ENCODE measurements around the gene PRDM8.
A peak's percentile ranks its signal among the peaks of the same experiment; 100 is the strongest.
"Not testable (repeated sequence)": the region's sequence is repeated elsewhere in the genome, so short reads cannot be mapped to it uniquely, and the experiment has no call there.

PRDM8 gene

DNA sequence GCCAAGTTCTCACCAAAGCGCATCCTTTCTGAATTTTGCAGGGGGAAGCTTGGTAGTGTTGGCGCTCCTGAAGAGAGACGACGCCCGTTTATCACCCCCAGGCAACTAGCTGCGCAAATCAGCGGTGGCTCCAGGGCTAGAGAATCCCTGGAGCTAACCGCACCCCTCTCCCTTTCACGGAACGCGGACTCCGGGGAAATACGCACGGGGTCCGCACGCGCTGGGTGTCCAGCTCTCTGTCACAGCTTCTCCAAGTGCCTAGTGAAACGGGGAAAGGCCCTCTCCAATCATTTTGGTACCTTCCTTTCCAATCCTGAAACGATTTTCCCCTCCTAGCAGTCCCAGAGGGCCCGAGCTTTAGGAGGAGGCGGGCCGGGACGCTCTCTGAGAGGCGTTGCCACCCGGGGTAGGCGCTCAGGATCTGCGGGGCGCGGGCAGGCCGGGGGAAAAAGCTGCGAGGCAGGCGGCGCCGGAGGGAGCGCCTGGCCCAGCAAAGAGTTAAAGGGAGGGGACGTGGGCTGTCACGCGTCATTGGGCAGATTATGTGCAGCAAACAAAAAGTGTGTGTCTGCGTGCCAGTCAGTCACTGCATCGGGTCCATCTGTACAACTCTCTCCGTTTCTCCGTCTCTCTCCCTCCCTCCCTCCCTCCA is at the start of gene PRDM8:
PRDM8 (plus strand) TSS at position 582 of the 652 bp plus-strand sequence. CDS start 2,578 bp downstream, outside the sequence.
- peak; percentile 26 for DNase-seq (ENCODE audit: low spot score)

DNA sequence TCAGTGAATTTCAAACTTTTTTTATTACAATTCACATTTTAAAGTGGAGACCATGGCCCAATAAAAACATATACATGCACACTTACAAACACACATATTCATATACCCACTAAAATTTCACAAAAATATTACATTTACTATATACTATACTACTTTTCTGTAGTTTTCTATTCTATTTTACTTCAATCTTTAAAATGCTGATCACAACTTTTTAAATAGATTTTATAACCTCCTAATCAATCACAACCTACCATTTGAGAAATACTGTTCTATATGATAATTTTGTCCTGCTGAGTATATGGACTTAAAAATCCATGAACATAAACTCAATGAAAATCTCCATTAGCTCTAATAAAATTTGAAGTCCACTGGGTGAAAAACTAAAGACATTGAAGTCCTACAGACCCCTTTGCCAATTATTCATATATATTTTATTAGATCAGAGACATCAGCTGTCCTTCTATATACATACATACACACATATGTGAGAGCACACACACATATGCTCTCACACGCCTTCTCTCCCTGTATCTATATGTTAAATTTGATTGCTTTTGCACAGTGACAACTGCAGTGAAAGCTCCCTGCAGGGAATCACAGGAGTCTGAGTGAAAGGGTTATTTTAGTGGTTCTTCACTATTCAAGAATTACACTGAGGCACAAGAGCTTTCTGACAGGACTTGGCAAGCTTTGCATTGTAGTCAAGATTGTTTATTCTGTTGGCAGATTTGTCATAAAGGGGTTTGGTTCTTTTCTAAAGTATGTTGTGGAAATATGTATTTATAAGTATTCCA is 46.7 kb upstream of the PRDM8 start:
- no peak for DNase-seq (ENCODE audit: low spot score)

DNA sequence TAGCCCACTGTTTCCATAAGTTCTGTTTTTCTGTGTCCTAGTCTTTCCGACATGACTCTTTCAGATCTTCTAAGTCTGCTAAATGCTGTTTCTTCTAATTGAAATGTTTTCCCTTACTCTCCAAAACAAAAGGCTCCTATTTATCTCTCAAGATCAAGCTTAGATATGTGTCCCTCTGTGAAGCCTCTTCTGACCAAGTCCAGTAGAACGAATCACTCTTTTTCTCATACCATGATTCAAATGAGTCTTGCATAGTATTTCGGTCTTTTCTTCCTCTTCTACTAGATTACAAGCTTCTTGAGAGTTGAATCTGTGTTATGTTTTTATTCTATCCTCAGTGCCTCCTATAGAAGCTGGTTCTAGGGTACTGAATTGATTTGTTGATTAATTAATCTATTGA is 45.3 kb upstream of the PRDM8 start:
- DNase-seq (ENCODE audit: low spot score), result no peak

DNA sequence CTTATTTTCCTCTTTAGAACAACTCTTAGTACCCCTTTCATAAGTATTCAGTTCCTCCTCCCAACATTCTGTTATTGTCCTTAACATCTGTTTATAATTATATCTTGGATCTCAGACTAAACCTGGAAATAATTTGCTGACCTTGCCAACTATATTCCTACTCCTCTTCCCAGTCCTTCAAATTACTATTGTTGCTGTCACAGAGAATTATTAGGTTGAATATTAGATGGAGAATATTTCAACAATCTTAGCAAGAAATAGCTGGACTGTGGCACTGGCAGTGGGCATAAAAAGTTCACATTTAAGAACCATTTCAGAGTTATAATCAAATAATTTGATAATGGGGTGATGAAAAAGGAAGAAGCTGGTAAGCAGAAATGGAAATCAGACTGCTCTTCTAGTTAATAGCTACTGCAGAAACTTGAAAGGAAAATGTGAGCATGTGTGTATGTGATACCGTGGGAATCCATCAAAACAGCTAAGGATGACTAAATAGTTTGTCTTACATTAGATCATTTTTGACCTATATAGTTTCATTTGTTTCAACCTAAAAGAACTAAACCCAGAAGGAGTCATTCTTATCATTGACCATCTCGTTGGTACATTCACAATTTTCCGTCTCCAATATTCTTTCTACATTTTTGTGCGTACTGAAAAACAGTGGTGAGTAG is 43.3 kb upstream of the PRDM8 start:
- DNase-seq (ENCODE audit: low spot score), result no peak

DNA sequence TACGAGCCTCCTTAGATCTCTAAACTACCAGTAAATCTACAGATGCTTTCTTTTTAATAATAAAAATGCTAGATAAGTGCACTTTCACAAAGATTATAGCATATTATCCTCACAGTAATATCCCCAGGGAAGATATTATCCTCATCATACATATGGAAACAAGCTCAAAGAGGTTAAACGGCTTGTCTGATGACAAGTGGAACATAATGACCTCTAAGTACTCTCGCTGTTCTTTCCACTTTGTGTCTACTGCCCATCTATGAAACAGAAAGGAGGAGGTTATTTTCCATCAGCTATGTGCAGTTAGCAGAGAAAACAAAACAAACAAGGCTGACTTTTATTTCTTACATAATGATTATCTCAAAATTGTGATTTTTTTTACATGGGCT is 42.8 kb upstream of the PRDM8 start:
- no peak for DNase-seq (ENCODE audit: low spot score)

DNA sequence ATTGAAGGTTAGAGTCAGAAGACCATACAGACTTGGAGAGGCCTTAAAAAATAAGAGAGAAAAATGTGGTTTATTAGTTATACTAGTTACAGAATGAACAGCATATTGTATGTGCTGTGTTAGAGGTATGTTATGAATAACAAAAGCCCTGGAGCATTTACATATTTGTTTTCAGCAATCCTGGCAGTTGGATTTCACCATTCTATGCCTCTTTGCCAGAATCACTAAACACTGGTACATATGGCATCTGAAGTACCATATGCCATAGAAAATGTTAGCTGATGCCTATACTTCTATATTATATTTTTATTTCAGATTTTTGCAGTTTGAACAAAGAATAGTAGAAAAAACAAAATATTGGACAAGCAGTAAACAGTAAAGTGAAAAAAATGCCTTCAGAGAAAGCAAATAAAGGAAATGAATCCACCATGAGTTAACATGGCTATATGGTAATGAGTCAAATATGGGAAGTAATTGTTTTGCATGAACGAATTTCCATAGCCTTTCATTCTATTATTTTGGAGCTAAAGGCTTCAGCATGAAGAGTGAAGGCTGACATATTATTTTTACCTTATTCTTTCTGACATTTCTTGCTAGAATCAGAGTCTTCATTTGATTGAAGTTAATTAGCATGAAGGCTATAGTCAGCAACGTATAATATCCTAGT is 41.9 kb upstream of the PRDM8 start:
- DNase-seq (ENCODE audit: low spot score), result no peak

DNA sequence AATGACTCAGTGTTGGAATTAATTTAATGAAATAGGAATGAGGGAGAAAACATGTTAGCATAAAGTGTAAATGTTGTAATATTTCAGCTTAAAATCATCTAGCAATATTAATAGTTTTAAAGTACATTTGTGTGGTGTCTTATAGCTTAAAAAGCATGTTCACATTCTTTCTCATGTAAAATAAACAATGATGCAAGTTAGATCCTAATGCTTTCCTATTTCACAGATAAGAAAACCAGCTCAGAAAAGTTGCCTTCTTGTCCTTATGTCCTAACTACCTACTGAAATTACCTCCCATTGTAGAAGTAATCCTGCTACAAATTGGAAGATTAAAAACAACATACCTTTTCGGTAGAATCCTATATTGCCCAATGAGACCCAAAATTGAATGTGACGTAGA is 40.9 kb upstream of the PRDM8 start:
- DNase-seq (ENCODE audit: low spot score), result no peak

DNA sequence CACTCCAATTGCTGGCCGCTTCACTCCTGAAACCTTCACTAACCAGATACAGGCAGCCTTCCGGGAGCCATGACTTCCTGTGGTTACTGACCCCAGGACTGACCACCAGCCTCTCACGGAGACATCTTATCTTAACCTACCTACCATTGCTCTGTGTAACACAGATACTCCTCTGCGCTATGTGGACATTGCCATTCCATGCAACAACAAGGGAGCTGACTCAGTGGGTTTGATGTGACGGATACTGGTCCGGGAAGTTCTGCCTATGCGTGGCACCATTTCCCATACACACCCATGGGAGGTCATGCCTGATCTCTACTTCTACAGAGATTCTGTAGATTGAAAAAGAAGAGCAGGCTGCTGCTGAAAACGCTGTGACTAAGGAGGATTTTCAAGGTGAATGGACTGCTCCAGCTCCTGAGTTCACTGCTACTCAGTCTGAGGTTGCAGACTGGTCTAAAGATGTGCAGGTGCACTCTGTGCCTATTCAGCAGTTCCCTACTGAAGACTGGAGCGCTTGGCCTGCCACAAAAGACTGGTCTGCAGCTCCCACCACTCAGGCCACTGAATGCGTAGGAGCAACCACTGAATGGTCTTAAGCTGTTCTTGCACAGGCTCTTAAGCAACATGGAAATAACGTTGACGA is 35.8 kb upstream of the PRDM8 start:
- no peak for DNase-seq (ENCODE audit: low spot score)

DNA sequence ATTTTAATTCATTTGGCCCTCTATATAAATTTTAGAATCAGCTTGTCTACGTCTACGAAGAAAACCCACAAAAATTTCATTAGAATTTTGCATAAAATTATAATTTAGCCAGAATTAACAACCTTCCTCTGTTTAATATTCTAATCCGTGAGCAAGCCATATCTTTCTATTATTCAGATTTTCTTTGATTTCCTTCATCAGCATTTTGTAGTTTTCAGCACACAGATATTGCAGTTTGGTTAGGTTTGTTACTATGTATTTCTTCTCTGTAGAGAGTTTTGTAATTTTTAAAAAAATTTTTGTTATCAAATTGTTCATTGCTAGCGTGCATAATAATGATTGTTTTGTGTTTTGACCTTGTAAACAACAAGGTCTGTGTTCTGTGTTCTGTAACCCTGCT is 34.9 kb upstream of the PRDM8 start:
- no peak for DNase-seq (ENCODE audit: low spot score)

DNA sequence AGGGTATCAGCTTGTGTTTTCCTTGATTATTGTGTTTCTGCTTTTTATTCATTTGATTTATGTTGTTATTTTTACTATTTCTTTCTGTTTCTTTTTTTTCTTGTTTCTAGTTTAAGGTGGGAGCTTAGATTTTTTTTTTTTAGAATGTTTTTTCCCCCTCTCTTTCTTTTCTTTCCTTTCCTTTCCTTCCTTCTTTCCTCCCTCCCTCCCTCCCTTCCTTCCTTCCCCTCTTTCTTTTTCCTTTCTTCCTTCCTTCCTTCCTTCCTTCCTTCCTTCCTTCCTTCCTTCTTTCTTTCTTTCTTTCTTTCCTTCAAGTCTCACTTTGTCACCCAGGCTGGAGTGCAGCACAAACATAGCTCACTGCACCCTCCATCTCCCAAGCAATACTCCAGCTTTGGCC is 31.4 kb upstream of the PRDM8 start:
- DNase-seq (ENCODE audit: low spot score), result no peak

DNA sequence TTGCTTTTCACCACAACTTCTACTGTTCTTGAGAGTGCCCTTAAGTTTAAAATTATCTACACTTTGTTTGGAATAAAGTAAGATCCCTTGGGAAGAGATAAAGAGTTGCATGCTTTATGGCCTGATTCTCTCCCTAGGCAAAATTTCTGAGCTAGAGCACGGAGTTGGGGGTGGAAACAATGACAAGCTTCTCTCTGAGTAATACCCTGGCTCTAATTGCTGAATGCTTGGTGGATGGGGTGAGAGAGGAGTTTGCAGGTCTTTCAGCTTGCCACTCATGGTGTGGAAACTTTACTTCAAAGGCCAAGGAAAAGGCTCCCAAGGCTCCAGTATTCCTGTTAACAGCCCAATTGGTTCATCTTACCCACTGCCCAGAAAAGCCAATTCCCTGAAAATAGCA is 26.1 kb upstream of the PRDM8 start:
- DNase-seq (ENCODE audit: low spot score), result no peak

DNA sequence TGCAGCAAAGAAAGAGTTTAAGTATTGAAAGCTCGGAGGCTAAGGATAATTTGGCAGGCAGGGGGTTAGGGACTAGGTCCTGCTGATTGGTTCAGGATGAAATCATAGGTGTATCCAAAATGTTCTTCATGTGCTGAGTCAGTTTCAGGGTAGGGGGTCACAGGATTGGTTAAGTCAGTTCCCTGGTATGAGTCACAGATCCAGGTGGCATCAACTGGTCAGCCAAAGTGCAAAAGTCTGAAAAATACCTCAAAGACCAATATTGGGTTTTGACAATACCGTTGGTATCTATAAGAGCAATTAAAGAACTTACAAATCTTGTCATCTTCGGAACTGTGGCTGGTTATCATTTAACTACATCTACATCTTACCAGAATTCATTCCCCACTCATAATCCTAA is 25.6 kb upstream of the PRDM8 start:
- DNase-seq (ENCODE audit: low spot score), result no peak

DNA sequence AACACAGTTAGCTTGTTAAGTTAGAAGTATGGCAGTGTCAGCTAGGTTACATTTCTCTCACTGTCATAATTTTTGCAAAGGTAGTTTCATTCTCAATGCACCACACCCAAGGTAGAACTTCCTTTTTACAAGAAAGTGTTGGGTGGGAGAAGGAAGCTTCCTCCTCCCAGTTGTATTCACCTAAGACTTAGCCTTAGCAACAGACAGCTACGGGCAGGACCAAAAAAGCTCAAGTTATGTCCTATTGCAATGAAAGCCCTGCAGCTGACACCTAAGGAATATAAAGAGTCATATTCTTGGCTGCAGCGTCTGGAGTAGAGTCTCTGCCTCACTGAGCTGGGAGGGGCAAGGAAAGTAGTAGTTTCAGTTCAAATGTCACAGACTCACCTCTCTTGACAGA is 25.1 kb upstream of the PRDM8 start:
- peak; percentile 57 for DNase-seq (ENCODE audit: low spot score)

DNA sequence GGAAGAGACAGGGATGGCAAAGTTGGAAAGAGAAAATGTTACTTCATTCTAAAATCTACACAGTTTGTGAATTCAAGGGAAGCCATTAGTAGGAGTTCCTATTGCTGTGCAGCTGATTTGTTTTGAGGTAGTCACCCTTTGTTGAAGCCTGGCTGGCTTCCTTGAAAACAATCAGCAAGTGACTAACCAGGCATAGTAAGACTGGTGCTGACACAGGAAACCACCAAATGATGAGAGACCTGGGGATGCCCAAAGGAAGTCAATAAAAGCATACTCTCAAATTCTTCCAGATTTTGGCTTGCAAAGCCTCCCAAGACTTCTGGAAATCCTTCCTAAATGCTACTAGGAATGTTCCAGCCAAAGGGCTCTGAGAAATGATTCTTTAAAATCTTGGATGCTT is 23.9 kb upstream of the PRDM8 start:
- DNase-seq (ENCODE audit: low spot score), result peak; percentile 85

DNA sequence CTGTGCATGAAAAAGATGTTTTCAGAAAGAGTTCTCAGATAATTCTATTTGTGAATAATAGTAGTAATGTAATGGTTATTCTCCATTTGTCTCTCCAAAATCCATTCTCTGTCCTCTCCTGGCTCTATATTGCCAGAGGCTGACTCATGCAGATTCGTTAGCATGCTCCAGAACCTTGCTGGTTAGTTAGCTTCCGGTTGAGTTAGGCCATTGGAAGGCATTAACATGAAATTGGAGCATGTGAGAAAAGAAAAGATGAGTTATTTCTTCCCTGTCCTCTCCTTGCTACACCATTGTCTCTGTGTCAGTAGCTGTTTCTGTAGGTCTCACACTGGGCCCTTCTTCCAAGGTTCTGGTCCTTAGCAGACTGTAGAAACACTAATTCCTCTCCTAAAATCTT is 23.5 kb upstream of the PRDM8 start:
- DNase-seq (ENCODE audit: low spot score), result no peak

DNA sequence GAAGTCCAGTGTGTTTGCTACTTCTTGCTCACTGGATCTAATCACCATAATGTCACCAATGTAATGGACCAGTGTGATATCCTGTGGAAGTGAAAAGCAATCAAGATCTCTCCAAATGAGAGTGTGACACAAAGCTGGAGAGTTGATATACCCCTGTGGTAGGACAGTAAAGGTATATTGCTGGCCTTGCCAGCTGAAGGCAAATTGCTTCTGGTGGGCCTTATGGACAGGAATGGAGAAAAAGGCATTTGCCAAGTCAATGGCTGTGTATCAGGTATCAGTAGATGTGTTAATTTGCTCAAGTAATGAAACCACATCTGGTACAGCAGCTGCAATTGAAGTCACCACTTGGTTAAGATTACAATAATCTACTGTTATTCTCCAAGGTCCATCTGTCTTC is 19.5 kb upstream of the PRDM8 start:
- DNase-seq (ENCODE audit: low spot score), result not testable (repeated sequence)

DNA sequence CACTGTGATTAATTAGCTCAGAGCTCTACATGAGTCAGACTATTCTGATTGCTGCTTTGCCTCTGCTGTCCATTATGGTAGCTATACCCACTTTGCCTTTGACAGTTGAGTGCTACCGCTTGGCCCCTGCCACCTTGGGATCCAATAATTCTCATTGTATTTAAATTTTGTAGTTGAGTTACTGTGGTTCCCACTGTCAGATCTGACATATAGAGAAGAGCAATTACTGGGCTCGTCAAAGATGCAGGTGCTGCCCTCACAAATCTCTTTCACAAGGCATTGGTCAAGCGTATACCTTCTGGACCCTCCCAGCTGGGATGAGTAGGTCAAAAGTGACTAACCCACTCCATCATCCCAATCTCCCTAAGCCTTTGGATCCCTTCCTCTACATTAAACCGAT is 18.3 kb upstream of the PRDM8 start:
- no peak for DNase-seq (ENCODE audit: low spot score)

DNA sequence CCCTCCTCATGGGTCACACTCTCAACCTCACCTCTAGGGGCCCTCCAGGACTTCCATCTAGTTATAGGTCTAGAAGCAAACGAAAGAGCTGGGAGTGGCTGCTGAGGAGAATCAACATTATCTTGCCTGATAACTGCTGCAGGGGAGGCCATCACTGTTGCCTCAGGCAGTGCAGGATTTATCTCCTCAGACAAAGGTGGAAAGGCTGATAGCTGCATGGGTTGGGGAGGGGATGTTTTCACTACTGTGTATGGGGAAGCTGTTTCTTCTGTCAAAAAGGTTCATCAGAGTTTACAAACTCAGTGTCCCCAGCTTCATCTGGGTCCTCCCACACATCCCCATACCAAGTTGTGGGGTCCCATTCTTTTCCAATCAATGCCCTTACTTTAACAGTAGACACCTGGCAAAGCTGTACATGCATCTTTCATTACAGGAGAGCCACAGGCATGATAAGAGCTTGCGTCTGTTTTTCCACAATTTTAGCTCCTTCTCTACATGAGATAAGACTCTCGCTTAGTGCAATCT is 17.6 kb upstream of the PRDM8 start:
- DNase-seq (ENCODE audit: low spot score), result no peak

DNA sequence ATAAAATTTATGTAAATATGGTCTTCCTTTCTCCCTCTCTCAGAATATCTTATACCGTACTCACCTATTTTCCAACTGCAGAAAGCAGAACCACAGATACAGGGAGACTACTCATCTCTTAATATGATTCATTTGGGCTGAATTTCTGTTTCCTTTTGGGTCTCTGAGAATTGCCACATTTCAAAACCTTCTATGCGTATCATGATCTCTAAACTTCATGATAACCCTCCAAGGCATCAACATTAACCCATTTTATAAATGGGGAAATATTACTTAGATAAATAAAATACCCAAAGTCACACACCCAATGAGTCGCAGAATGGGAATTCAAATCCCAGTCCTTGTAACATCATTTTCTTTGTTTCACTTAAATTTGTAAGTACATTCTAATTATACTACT is 16.6 kb upstream of the PRDM8 start:
- no peak for DNase-seq (ENCODE audit: low spot score)

DNA sequence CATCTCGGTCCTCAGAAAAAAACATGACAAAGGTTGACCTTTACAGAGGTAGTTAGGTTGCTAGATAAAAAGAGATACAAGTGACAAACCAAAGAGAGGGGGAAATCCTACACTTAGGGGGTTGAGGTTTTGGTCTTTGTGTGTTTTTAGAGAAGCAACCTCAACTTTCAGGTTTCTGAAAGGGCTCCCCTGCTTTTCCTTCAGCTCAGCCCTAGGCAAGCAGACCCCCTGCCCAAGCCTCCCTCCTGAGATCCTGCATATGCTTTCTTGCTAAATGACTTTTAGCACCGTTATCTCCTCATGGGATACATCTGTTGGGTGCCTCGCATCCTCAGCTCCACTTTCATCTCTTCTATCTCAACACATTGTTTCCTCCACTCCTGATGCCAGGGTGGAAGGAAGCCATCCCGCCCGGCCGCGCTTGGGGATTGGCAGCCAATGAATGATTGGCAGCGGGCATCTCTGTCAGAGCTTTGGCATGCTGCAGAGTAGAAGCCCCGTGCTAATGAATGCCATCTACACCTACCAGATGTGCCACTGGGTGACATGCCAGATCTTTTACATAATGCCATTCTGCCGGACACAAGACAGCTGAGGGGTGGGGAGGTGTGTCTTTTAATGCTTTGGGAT is 15.0 kb upstream of the PRDM8 start:
- peak; percentile 42 for DNase-seq (ENCODE audit: low spot score)

DNA sequence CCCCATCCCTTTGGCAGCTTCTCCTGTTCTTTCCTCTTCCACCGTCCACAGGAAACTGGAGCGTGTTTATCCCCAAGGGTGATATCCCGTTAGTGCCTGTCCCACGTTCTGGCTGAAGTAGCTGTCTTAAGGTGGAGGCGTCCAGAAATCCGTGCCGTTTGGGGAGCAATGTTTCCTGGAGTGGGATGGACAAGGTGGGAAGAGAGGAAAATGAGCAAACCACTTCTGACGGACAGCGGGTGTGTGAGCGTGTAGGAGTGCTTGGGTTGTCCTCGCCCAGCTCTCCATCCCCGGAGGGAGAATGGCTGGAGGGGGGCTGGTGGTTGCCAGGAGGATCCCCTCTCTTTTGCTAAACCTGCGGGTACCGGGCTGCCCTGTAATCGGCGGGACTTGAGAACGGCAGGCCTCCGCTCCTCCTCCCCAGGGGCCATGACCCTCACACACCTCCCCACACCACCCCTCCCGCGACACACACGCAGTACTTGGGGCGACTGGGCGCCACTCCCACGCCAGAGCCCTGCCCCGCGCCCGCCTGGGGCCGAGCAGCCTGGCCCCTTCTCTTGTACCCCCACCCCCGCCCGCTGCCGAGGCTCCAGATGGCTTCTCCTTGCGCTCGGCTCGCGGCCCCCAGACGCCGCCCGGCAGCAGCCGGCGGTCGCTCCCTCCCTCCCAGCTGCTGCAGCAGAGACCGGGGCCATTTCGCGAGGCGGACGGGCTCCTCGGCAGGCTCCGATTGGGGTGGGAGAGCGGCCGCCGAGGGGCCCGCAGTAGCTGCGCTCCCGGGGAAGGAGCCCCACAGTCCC is 13.9 kb upstream of the PRDM8 start:
- peak; percentile 37 for DNase-seq (ENCODE audit: low spot score)

Measured in CD4-positive, alpha-beta T cell treated with Interleukin-6 at 100 ng/mL for 8 hours (primary cell).